ENCODE data around the gene NRXN3. TPM values are rescaled to one million over a fixed set of nuclear protein-coding genes. Genes with fewer than 3 reads are reported as not detected.

The NRXN3 gene
- total and polyA plus RNA-seq, 7 donors = 0.06 to 0.74 (median 0.15) TPM

DNA sequence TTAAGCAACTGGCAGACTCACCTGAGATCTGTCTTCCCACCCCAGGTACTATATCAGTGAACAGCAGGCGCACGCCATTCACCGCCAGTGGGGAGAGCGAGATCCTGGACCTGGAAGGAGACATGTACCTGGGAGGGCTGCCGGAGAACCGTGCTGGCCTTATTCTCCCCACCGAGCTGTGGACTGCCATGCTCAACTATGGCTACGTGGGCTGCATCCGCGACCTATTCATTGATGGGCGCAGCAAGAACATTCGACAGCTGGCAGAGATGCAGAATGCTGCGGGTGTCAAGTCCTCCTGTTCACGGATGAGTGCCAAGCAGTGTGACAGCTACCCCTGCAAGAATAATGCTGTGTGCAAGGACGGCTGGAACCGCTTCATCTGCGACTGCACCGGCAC is 544.5 kb downstream of the NRXN3 start:
- ATAC-seq (no peak), DNase-seq (no peak)
- Histone ChIP-seq H3K36me3 (ENCODE audit: insufficient read depth in 1 of 2, low read depth in 1 of 2) (no peaks in the 10 kb centered on the region), H3K9me3 (no peaks in the 10 kb centered on the region), H3K4me3 (no peak overlapping the region), H3K27ac (no peak overlapping the region), H3K27me3 (ENCODE audit: insufficient read depth in 3 of 3, low read length in 2 of 3) (no peaks in the 10 kb centered on the region), H3K4me1 (no peaks in the 10 kb centered on the region)
- TF ChIP-seq, protein P1, sequence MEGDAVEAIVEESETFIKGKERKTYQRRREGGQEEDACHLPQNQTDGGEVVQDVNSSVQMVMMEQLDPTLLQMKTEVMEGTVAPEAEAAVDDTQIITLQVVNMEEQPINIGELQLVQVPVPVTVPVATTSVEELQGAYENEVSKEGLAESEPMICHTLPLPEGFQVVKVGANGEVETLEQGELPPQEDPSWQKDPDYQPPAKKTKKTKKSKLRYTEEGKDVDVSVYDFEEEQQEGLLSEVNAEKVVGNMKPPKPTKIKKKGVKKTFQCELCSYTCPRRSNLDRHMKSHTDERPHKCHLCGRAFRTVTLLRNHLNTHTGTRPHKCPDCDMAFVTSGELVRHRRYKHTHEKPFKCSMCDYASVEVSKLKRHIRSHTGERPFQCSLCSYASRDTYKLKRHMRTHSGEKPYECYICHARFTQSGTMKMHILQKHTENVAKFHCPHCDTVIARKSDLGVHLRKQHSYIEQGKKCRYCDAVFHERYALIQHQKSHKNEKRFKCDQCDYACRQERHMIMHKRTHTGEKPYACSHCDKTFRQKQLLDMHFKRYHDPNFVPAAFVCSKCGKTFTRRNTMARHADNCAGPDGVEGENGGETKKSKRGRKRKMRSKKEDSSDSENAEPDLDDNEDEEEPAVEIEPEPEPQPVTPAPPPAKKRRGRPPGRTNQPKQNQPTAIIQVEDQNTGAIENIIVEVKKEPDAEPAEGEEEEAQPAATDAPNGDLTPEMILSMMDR (IDR thresholded peaks at IDR 0.05) = no peak
- 89 to 90% (median 90%) methylated on average over 18 of the region's 18 CpGs for WGBS, 3 donors
- intact Hi-C loops (cut with DNase I) = no loop called here

DNA sequence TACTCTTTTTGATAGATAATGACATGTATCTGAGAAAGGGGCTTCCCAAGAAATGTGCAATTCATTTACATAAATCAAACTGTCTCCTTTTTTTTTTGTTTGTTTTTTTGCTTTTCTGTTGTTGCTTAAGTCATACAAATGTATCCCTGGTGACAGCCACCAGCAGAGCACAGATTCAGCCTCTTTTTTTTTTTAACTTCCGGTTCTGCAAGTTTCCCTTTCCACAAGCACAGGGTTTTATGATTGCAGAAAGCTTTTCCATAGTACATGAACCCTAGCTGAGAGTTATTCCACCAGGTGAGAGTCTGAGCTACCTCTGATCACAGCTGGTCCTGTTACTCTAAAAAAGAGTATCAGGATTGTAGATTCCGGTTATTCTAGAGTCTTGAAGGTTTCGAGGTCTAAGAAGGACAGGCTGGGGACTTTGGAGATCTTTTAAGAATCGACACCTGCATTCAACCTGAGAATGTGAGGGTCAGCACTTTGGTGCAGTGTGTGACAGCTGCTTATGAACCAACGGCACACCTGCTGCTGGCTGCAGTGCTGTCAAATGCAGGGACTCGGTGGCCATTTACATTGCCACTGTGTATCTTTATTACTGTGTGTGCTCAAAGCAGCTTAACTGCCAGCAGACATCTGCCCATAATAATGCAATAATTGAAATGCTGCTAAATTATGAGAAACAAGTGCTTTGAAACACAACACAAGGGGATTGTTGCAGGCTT is 551.7 kb downstream of the NRXN3 start:
- Histone ChIP-seq H3K27ac (no peak overlapping the region), H3K4me3 (no peak overlapping the region), H3K4me1 (no peaks in the 10 kb centered on the region), H3K36me3 (ENCODE audit: insufficient read depth in 1 of 2, low read depth in 1 of 2) (no peaks in the 10 kb centered on the region), H3K27me3 (ENCODE audit: insufficient read depth in 3 of 3, low read length in 2 of 3) (no peaks in the 10 kb centered on the region), H3K9me3 (no peaks in the 10 kb centered on the region)
- ATAC-seq = no peak
- DNase-seq = no peak
- WGBS, 3 donors = 59 to 66% (median 64%) methylated on average over 6 of the region's 6 CpGs
- intact Hi-C loops (cut with DNase I) = no loop called here
- TF ChIP-seq, protein P1 (IDR thresholded peaks at IDR 0.05) = no peak

DNA sequence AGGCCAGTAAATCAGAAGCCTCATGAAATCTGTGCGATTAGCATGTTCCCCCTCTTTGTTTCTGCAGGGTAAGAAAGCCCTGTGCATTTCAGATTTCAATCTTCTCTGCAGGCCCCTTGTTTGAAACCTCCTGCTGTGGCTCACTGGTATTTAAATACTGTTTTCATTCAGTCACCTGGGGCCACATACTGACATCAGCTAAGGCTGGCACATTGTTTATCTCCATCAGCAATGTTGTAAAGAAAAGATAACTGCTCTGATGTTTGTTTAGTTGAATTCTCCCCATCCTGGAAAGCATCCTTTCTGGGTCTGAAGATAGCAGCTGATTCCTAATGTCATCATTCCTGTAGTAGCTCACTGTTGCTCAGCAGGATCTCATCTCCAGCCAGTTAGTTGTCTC is 554.9 kb downstream of the NRXN3 start:
- DNase-seq = no peak
- 44 to 59% (median 48%) methylated on average over 1 of the region's 1 CpG for WGBS, 3 donors
- intact Hi-C loops (cut with DNase I) = no loop called here
- no peak overlapping the region for H3K4me3 ChIP-seq
- no peaks in the 10 kb centered on the region for H3K4me1 ChIP-seq
- ATAC-seq = no peak
- TF ChIP-seq, protein P1 (IDR thresholded peaks at IDR 0.05) = no peak
- no peaks in the 10 kb centered on the region for H3K27me3 ChIP-seq (ENCODE audit: insufficient read depth in 3 of 3, low read length in 2 of 3)
- no peaks in the 10 kb centered on the region for H3K36me3 ChIP-seq (ENCODE audit: insufficient read depth in 1 of 2, low read depth in 1 of 2)
- no peak overlapping the region for H3K27ac ChIP-seq
- no peaks in the 10 kb centered on the region for H3K9me3 ChIP-seq

DNA sequence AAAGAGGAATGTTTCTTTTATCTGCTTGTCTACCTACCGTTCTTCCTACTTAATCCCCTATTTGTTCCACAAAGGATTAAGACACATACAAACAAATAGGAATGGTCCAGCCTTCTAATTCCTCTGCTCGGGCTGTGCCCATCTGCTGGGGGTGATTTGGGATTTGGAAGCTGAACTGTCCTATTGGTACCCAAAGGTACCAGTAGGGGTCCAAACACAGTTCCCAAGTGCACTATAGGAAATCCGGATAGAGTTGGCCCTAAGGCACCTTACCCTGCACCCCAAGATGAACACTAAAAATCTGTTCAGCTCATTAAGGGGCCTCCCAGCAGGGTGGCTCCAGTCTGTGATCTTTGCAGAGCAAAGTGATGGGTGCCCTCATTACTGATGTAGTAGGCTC is 566.9 kb downstream of the NRXN3 start:
- Histone ChIP-seq H3K4me1 (no peaks in the 10 kb centered on the region), H3K27ac (no peak overlapping the region), H3K9me3 (no peaks in the 10 kb centered on the region), H3K4me3 (no peak overlapping the region), H3K36me3 (ENCODE audit: insufficient read depth in 1 of 2, low read depth in 1 of 2) (no peaks in the 10 kb centered on the region), H3K27me3 (ENCODE audit: insufficient read depth in 3 of 3, low read length in 2 of 3) (no peaks in the 10 kb centered on the region)
- 30 to 40% (median 38%) methylated on average over 3 of the region's 3 CpGs for WGBS, 3 donors
- DNase-seq = no peak
- intact Hi-C loops (cut with DNase I) = no loop called here
- no peak for ATAC-seq
- TF ChIP-seq, protein P1 (IDR thresholded peaks at IDR 0.05) = no peak

DNA sequence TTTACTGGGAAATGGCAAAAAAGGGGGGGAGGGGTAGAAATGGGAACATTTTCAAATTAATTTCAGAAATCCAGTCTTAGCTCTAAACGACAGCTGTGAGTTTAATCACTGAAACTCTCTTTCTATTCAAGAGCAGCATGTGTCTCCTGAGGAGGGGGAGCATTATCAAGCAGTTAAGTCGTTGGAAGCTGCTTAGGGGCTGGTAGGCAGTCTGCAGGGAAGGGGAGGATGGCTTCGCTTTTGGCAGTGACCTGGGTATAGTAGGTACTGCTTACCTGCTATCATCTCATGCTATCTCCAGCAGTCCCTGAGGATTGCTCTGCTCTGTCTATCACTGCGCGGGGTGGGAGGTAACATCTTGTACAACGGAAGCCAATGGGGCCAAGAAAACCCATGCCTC is 567.4 kb downstream of the NRXN3 start:
- DNase-seq (no peak), ATAC-seq (no peak)
- Histone ChIP-seq H3K27ac (no peak overlapping the region), H3K9me3 (no peaks in the 10 kb centered on the region), H3K4me1 (no peaks in the 10 kb centered on the region), H3K36me3 (ENCODE audit: insufficient read depth in 1 of 2, low read depth in 1 of 2) (no peaks in the 10 kb centered on the region), H3K4me3 (no peak overlapping the region), H3K27me3 (ENCODE audit: insufficient read depth in 3 of 3, low read length in 2 of 3) (no peaks in the 10 kb centered on the region)
- TF ChIP-seq, protein P1 (IDR thresholded peaks at IDR 0.05) = no peak
- intact Hi-C loops (cut with DNase I) = no loop called here
- 66 to 68% (median 66%) methylated on average over 6 of the region's 6 CpGs for WGBS, 3 donors

Measured in psoas muscle (tissue), 8 donors.